ELR (cell line): ENCODE measurements around the gene ELMO3.
A peak's percentile ranks its signal among the peaks of the same experiment; 100 is the strongest.

ENCODE experiments used
- DNase-seq: peaks from one replicate; pipeline ENCODE4 v3.0.0-alpha.2; 2015; ENCODE audit warnings: low read depth

ELMO3 gene

GRCh38 chr16:67198238-67198734 is 645 bp upstream of the ELMO3 start:
- peak; percentile 46 for DNase-seq

- DNase-seq: no peak
Observed at GRCh38 chr16:67199808-67200198, 872 bp downstream of the ELMO3 start.

GRCh38 chr16:67200491-67200890 is 1.6 kb downstream of the ELMO3 start:
- no peak for DNase-seq

GRCh38 chr16:67201411-67202345 is 2.7 kb downstream of the ELMO3 start:
- no peak for DNase-seq

GRCh38 chr16:67202426-67202825 is 3.5 kb downstream of the ELMO3 start:
- DNase-seq: no peak

- no peak for DNase-seq
Observed at GRCh38 chr16:67202956-67203493, 4.1 kb downstream of the ELMO3 start.

- no peak for DNase-seq
Observed at GRCh38 chr16:67204076-67204475, 5.1 kb downstream of the ELMO3 start.

GRCh38 chr16:67206129-67206837 is 7.4 kb downstream of the ELMO3 start:
- DNase-seq: no peak

GRCh38 chr16:67206838-67207248 is 7.9 kb downstream of the ELMO3 start:
- DNase-seq: peak; percentile 85

GRCh38 chr16:67207249-67208091 is 8.5 kb downstream of the ELMO3 start:
- DNase-seq: peak; percentile 84

GRCh38 chr16:67208154-67208896 is 9.4 kb downstream of the ELMO3 start:
- DNase-seq: no peak

- no peak for DNase-seq
Observed at GRCh38 chr16:67209565-67209964, 10.6 kb downstream of the ELMO3 start.

GRCh38 chr16:67210069-67210937 is 11.4 kb downstream of the ELMO3 start:
- no peak for DNase-seq

GRCh38 chr16:67211674-67212073 is 12.7 kb downstream of the ELMO3 start:
- no peak for DNase-seq

GRCh38 chr16:67212766-67213165 is 13.8 kb downstream of the ELMO3 start:
- peak; percentile 58 for DNase-seq

- DNase-seq: no peak
Observed at GRCh38 chr16:67213197-67214019, 14.5 kb downstream of the ELMO3 start.

- DNase-seq: no peak
Observed at GRCh38 chr16:67215706-67216105, 16.8 kb downstream of the ELMO3 start.

- no peak for DNase-seq
Observed at GRCh38 chr16:67216612-67217490, 17.9 kb downstream of the ELMO3 start.
